ENCODE results near the gene SP140L.
"Not testable (repeated sequence)": the region's sequence is repeated elsewhere in the genome, so short reads cannot be mapped to it uniquely, and the experiment has no call there.

The SP140L gene

DNA sequence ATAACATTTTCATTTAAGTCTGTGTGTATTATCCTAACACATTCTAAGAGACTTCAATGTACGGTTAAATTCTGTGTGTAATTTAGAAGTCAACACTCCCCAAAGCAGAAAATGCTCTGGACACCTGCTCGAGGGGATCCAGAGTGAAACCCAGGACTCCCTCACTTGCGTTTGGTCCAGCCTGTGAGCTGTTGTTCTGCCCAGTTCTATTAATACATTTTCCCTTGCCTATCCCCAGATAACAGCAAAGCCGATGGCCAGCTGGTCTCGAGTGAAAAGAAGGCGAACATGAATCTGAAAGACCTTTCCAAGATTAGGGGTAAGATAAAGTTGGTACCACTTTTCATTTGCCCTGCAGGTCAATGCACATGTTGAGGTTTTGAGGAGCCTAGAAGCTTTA, 58.0 kb downstream of the SP140L start:
- Histone ChIP-seq H3K36me3 (ENCODE audit: control insufficient read depth in 2 of 2, insufficient read depth in 2 of 2, low read length in 2 of 2) (peaks cover 8 to 21% of the 10 kb centered on the region in 2 donors), H3K27ac (ENCODE audit: low read length) (no peak overlapping the region), H3K27me3 (ENCODE audit: control insufficient read depth in 1 of 2, insufficient read depth in 2 of 2, low read length in 2 of 2) (no peaks in the 10 kb centered on the region), H3K9ac (ENCODE audit: low read length in 2 of 2) (no peak overlapping the region), H3K9me3 (ENCODE audit: control insufficient read depth in 2 of 2, low read length in 2 of 2) (no peaks in the 10 kb centered on the region), H3K4me1 (ENCODE audit: control insufficient read depth, insufficient read depth, low read length) (no peaks in the 10 kb centered on the region), H3K4me3 (ENCODE audit: low read length in 2 of 2) (no peak overlapping the region)

GRCh38 chr2:230394301-230394700, 67.3 kb downstream of the SP140L start:
- no peaks in the 10 kb centered on the region for H3K27me3 ChIP-seq (ENCODE audit: control insufficient read depth in 1 of 2, insufficient read depth in 2 of 2, low read length in 2 of 2)
- no peaks in the 10 kb centered on the region for H3K9me3 ChIP-seq (ENCODE audit: control insufficient read depth in 2 of 2, low read length in 2 of 2)
- no peak overlapping the region for H3K9ac ChIP-seq (ENCODE audit: low read length in 2 of 2)
- peaks cover 13 to 16% of the 10 kb centered on the region in 2 donors for H3K36me3 ChIP-seq (ENCODE audit: control insufficient read depth in 2 of 2, insufficient read depth in 2 of 2, low read length in 2 of 2)
- no peak overlapping the region for H3K27ac ChIP-seq (ENCODE audit: low read length)
- H3K4me1 ChIP-seq (ENCODE audit: control insufficient read depth, insufficient read depth, low read length): no peaks in the 10 kb centered on the region
- no peak overlapping the region for H3K4me3 ChIP-seq (ENCODE audit: low read length in 2 of 2)

DNA sequence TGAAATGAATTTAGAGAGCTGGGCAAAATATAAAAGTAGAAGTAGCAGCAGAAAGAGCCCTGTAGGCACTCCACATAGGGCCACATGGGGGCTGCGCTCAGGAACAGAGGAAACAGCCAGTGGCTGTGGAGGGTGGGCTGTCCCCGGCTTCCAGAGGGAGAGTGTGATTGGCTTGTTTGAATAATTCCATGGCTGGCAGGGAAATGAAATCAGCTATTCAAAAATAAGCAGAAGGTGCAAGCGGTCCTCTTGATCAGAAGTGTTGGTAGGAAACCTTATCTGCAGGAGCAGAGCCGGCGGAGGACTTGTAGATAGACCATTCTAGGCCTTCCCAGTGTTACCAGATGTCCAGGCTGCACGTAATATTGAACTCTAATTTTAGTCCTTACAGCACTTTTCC, 71.7 kb downstream of the SP140L start:
- not testable (repeated sequence) for H3K27me3 ChIP-seq (ENCODE audit: control insufficient read depth in 1 of 2, insufficient read depth in 2 of 2, low read length in 2 of 2); H3K4me1 ChIP-seq (ENCODE audit: control insufficient read depth, insufficient read depth, low read length); H3K9ac ChIP-seq (ENCODE audit: low read length in 2 of 2); H3K9me3 ChIP-seq (ENCODE audit: control insufficient read depth in 2 of 2, low read length in 2 of 2); H3K4me3 ChIP-seq (ENCODE audit: low read length in 2 of 2); H3K27ac ChIP-seq (ENCODE audit: low read length)
- peaks cover 9 to 13% of the 10 kb centered on the region in 2 donors for H3K36me3 ChIP-seq (ENCODE audit: control insufficient read depth in 2 of 2, insufficient read depth in 2 of 2, low read length in 2 of 2)

DNA sequence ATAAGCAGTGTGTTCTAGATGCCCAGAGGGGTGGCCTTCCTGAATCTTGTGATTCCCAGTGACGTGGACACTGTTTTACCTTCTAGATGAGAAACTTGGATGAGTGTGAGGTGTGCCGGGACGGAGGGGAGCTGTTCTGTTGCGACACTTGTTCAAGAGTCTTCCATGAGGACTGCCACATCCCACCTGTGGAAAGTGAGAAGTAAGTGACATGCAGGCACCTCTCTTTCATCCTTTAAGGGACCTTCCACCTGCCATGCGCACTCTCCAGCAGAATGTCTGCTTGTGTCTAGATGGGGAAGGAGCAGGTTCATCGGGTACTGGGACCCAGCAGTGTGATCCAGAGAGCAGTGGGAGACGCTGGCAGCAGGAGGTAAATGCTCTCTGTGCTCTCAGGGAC, 73.0 kb downstream of the SP140L start:
- no peak overlapping the region for H3K4me3 ChIP-seq (ENCODE audit: low read length in 2 of 2)
- H3K4me1 ChIP-seq (ENCODE audit: control insufficient read depth, insufficient read depth, low read length): no peaks in the 10 kb centered on the region
- H3K9ac ChIP-seq (ENCODE audit: low read length in 2 of 2): no peak overlapping the region
- no peaks in the 10 kb centered on the region for H3K9me3 ChIP-seq (ENCODE audit: control insufficient read depth in 2 of 2, low read length in 2 of 2)
- H3K27ac ChIP-seq (ENCODE audit: low read length): no peak overlapping the region
- peaks cover 8 to 9% of the 10 kb centered on the region in 2 donors for H3K36me3 ChIP-seq (ENCODE audit: control insufficient read depth in 2 of 2, insufficient read depth in 2 of 2, low read length in 2 of 2)
- no peaks in the 10 kb centered on the region for H3K27me3 ChIP-seq (ENCODE audit: control insufficient read depth in 1 of 2, insufficient read depth in 2 of 2, low read length in 2 of 2)

GRCh38 chr2:230400454-230400853, 73.5 kb downstream of the SP140L start:
- Histone ChIP-seq H3K27me3 (ENCODE audit: control insufficient read depth in 1 of 2, insufficient read depth in 2 of 2, low read length in 2 of 2) (no peaks in the 10 kb centered on the region), H3K9ac (ENCODE audit: low read length in 2 of 2) (no peak overlapping the region), H3K27ac (ENCODE audit: low read length) (no peak overlapping the region), H3K4me3 (ENCODE audit: low read length in 2 of 2) (no peak overlapping the region), H3K9me3 (ENCODE audit: control insufficient read depth in 2 of 2, low read length in 2 of 2) (no peaks in the 10 kb centered on the region), H3K36me3 (ENCODE audit: control insufficient read depth in 2 of 2, insufficient read depth in 2 of 2, low read length in 2 of 2) (peaks cover 8 to 9% of the 10 kb centered on the region in 2 donors), H3K4me1 (ENCODE audit: control insufficient read depth, insufficient read depth, low read length) (no peaks in the 10 kb centered on the region)

DNA sequence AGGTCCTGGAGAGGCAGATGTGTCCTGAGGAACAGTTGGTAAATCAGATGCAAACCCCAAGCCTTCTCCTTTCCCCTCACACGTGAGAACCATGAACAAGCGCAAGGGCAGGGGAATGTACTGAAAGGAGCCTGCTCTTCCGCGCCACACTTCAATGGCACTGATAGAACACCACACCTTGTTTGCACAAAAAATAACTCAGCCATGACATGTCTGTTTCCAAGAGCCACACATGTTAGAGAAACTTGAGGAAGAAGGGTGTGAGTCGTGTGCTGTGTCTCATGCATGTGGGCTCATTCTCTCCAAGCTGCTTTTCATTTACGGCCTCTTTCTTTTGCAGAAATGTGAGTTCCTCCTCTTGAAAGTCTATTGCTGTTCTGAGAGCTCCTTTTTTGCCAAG, 74.0 kb downstream of the SP140L start:
- not testable (repeated sequence) for H3K9ac ChIP-seq (ENCODE audit: low read length in 2 of 2); H3K27ac ChIP-seq (ENCODE audit: low read length); H3K4me1 ChIP-seq (ENCODE audit: control insufficient read depth, insufficient read depth, low read length); H3K27me3 ChIP-seq (ENCODE audit: control insufficient read depth in 1 of 2, insufficient read depth in 2 of 2, low read length in 2 of 2); H3K36me3 ChIP-seq (ENCODE audit: control insufficient read depth in 2 of 2, insufficient read depth in 2 of 2, low read length in 2 of 2); H3K4me3 ChIP-seq (ENCODE audit: low read length in 2 of 2); H3K9me3 ChIP-seq (ENCODE audit: control insufficient read depth in 2 of 2, low read length in 2 of 2)

DNA sequence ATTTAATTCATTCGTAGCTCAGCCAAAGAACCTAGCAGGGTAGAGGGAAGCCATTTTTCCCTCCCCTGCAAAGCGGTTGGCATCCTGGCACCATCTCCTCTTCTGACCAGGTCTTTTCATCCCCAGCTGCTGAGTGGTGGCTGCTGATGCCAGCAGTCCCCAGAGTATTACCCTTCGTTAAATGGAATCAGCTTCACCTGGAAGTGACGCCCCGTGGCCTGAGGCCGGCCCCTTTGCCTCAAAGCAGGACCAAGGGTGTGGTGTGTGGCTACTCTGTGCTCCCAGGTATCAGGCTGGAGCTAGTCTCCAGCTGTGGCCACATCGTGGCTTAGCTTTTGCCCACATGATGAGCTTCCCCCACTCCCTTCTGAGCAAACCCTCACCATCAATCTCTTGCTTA, 76.8 kb downstream of the SP140L start:
- H3K9me3 ChIP-seq (ENCODE audit: control insufficient read depth in 2 of 2, low read length in 2 of 2): no peaks in the 10 kb centered on the region
- no peak overlapping the region for H3K9ac ChIP-seq (ENCODE audit: low read length in 2 of 2)
- peaks cover 5% of the 10 kb centered on the region for H3K4me1 ChIP-seq (ENCODE audit: control insufficient read depth, insufficient read depth, low read length)
- H3K36me3 ChIP-seq (ENCODE audit: control insufficient read depth in 2 of 2, insufficient read depth in 2 of 2, low read length in 2 of 2): peaks cover 6 to 8% of the 10 kb centered on the region in 2 donors
- no peaks in the 10 kb centered on the region for H3K27me3 ChIP-seq (ENCODE audit: control insufficient read depth in 1 of 2, insufficient read depth in 2 of 2, low read length in 2 of 2)
- no peak overlapping the region for H3K4me3 ChIP-seq (ENCODE audit: low read length in 2 of 2)
- no peak overlapping the region for H3K27ac ChIP-seq (ENCODE audit: low read length)

GRCh38 chr2:230405824-230406223, 78.8 kb downstream of the SP140L start:
- Histone ChIP-seq H3K27me3 (ENCODE audit: control insufficient read depth in 1 of 2, insufficient read depth in 2 of 2, low read length in 2 of 2) (no peaks in the 10 kb centered on the region), H3K9me3 (ENCODE audit: control insufficient read depth in 2 of 2, low read length in 2 of 2) (no peaks in the 10 kb centered on the region), H3K4me1 (ENCODE audit: control insufficient read depth, insufficient read depth, low read length) (peaks cover 12% of the 10 kb centered on the region), H3K4me3 (ENCODE audit: low read length in 2 of 2) (no peak overlapping the region), H3K9ac (ENCODE audit: low read length in 2 of 2) (no peak overlapping the region), H3K27ac (ENCODE audit: low read length) (no peak overlapping the region), H3K36me3 (ENCODE audit: control insufficient read depth in 2 of 2, insufficient read depth in 2 of 2, low read length in 2 of 2) (peaks cover 0 to 2% of the 10 kb centered on the region in 2 donors)

- H3K9ac ChIP-seq (ENCODE audit: low read length in 2 of 2): no peak overlapping the region
- H3K4me1 ChIP-seq (ENCODE audit: control insufficient read depth, insufficient read depth, low read length): peaks cover 26% of the 10 kb centered on the region
- H3K27me3 ChIP-seq (ENCODE audit: control insufficient read depth in 1 of 2, insufficient read depth in 2 of 2, low read length in 2 of 2): no peaks in the 10 kb centered on the region
- H3K36me3 ChIP-seq (ENCODE audit: control insufficient read depth in 2 of 2, insufficient read depth in 2 of 2, low read length in 2 of 2): peaks cover 0 to 2% of the 10 kb centered on the region in 2 donors
- H3K4me3 ChIP-seq (ENCODE audit: low read length in 2 of 2): no peak overlapping the region
- H3K27ac ChIP-seq (ENCODE audit: low read length): no peak overlapping the region
- H3K9me3 ChIP-seq (ENCODE audit: control insufficient read depth in 2 of 2, low read length in 2 of 2): no peaks in the 10 kb centered on the region
Measured at GRCh38 chr2:230408244-230408842, 81.3 kb downstream of the SP140L start.

GRCh38 chr2:230409316-230409715, 82.3 kb downstream of the SP140L start:
- H3K36me3 ChIP-seq (ENCODE audit: control insufficient read depth in 2 of 2, insufficient read depth in 2 of 2, low read length in 2 of 2); H3K9me3 ChIP-seq (ENCODE audit: control insufficient read depth in 2 of 2, low read length in 2 of 2); H3K27me3 ChIP-seq (ENCODE audit: control insufficient read depth in 1 of 2, insufficient read depth in 2 of 2, low read length in 2 of 2); H3K27ac ChIP-seq (ENCODE audit: low read length); H3K9ac ChIP-seq (ENCODE audit: low read length in 2 of 2); H3K4me3 ChIP-seq (ENCODE audit: low read length in 2 of 2): not testable (repeated sequence)
- peaks cover 28% of the 10 kb centered on the region for H3K4me1 ChIP-seq (ENCODE audit: control insufficient read depth, insufficient read depth, low read length)

- H3K27ac ChIP-seq (ENCODE audit: low read length): no peak overlapping the region
- no peaks in the 10 kb centered on the region for H3K9me3 ChIP-seq (ENCODE audit: control insufficient read depth in 2 of 2, low read length in 2 of 2)
- no peaks in the 10 kb centered on the region for H3K27me3 ChIP-seq (ENCODE audit: control insufficient read depth in 1 of 2, insufficient read depth in 2 of 2, low read length in 2 of 2)
- H3K4me3 ChIP-seq (ENCODE audit: low read length in 2 of 2): no peak overlapping the region
- no peaks in the 10 kb centered on the region for H3K36me3 ChIP-seq (ENCODE audit: control insufficient read depth in 2 of 2, insufficient read depth in 2 of 2, low read length in 2 of 2)
- H3K4me1 ChIP-seq (ENCODE audit: control insufficient read depth, insufficient read depth, low read length): peaks cover 30% of the 10 kb centered on the region
- no peak overlapping the region for H3K9ac ChIP-seq (ENCODE audit: low read length in 2 of 2)
Measured at GRCh38 chr2:230410263-230410662, 83.3 kb downstream of the SP140L start.

Data from stomach smooth muscle (tissue), 2 donors.